Activated CD8-positive, alpha-beta T cell treated with anti-CD3 and anti-CD28 coated beads for 36 hours (primary cell): ENCODE results near the gene PPP1R13L. TPM values are rescaled to one million over a fixed set of nuclear protein-coding genes. Genes with fewer than 3 reads are reported as not detected.

ENCODE experiments used
- ATAC-seq: fragments of 200-7000 bp; cut with Tn5 transposase; one replicate; pipeline ENCODE4 v1.10.0; 2021; ENCODE audit warnings: mild to moderate bottlenecking, moderate library complexity
- CTCF ChIA-PET: fragments of 350-600 bp; sonication (Branson Sonifier 250); formaldehyde crosslinking; loops from one replicate; lab custom pipeline; 2021; ENCODE audit warnings: antibody characterized with exemption; lab: Charles Lee
- POLR2A ChIA-PET: fragments of 350-600 bp; sonication (Branson Sonifier 250); formaldehyde crosslinking; loops from one replicate; lab custom pipeline; 2021; ENCODE audit warnings: antibody characterized with exemption; lab: Charles Lee
- DNase-seq: peaks from one replicate; pipeline ENCODE4 v3.0.0-alpha.2; 2020
- H3K27ac Mint-ChIP-seq: one replicate; pipeline ENCODE4 v1.8.0; 2021; ENCODE audit warnings: mild to moderate bottlenecking, mixed read lengths
- H3K27me3 Mint-ChIP-seq: one replicate; pipeline ENCODE4 v1.8.0; 2021; ENCODE audit warnings: mixed read lengths
- H3K36me3 Mint-ChIP-seq: one replicate; pipeline ENCODE4 v1.8.0; 2021; ENCODE audit warnings: low read depth, mixed read lengths
- H3K4me1 Mint-ChIP-seq: one replicate; pipeline ENCODE4 v1.8.0; 2021; ENCODE audit warnings: low read depth, mixed read lengths
- H3K4me3 Mint-ChIP-seq: one replicate; pipeline ENCODE4 v1.8.0; 2021; ENCODE audit warnings: mild to moderate bottlenecking, moderate library complexity, mixed read lengths
- H3K9me3 Mint-ChIP-seq: one replicate; pipeline ENCODE4 v1.8.0; 2021; ENCODE audit warnings: mixed read lengths
- intact Hi-C: fragments of 100-400 bp; cut with micrococcal nuclease; formaldehyde crosslinking; loops from one replicate; pipeline ENCODE4 v1.10.0; 2022
- total RNA-seq, 2 experiments: library from RNA; stranded (reverse); gene quantifications; one replicate each; pipeline ENCODE4 v1.2.3, GENCODE V29; 2021
- TF ChIP-seq, protein P1 (sequence below): fragments of 200-600 bp; IDR thresholded peaks from one replicate; pipeline ENCODE4 v1.8.0; 2022; ENCODE audit warnings: antibody characterized with exemption, mild to moderate bottlenecking

The PPP1R13L gene
- total RNA-seq, 2 experiments from 2014 or later: 4.6 to 5.8 TPM

DNA sequence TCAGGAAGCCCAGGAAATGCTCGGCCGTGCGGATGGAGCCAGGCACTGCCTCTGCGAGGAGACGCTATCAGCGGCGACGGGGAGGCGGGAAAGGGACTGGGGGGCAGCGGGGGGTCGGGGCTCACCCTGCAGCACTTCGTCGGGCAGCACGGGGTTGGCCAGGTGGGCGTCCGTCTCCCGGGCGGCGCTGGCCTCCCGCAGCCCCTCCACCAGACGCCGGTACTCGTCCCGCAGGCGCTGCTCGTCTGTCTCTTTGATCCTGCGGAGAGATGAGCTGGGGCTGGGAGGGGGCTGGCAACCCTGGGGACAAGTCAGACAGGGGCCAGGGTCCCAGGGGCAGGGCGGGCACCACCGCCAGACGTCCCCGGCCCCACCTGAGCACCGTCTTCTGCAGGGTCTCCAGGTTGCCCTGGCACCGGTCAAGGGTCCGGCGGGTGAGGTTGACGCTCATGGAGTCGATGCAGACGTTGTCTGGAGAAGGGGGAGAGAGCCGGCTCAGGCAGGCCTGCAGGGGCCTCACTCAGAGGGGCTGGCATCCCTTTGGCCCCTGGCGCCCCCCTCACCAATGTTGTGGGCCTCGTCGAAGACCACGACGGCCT is 40.9 kb downstream of the PPP1R13L start:
- H3K36me3 Mint-ChIP-seq: peaks cover 4% of the 10 kb centered on the region
- ChIA-PET CTCF (no interaction called here), POLR2A (no interaction called here)
- H3K27ac Mint-ChIP-seq: no peak overlapping the region
- TF ChIP-seq, protein P1, sequence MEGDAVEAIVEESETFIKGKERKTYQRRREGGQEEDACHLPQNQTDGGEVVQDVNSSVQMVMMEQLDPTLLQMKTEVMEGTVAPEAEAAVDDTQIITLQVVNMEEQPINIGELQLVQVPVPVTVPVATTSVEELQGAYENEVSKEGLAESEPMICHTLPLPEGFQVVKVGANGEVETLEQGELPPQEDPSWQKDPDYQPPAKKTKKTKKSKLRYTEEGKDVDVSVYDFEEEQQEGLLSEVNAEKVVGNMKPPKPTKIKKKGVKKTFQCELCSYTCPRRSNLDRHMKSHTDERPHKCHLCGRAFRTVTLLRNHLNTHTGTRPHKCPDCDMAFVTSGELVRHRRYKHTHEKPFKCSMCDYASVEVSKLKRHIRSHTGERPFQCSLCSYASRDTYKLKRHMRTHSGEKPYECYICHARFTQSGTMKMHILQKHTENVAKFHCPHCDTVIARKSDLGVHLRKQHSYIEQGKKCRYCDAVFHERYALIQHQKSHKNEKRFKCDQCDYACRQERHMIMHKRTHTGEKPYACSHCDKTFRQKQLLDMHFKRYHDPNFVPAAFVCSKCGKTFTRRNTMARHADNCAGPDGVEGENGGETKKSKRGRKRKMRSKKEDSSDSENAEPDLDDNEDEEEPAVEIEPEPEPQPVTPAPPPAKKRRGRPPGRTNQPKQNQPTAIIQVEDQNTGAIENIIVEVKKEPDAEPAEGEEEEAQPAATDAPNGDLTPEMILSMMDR: no peak
- intact Hi-C loops: no loop called here
- no peaks in the 10 kb centered on the region for H3K9me3 Mint-ChIP-seq
- no peak overlapping the region for H3K4me3 Mint-ChIP-seq
- no peak for ATAC-seq
- H3K4me1 Mint-ChIP-seq: peaks cover 8% of the 10 kb centered on the region
- H3K27me3 Mint-ChIP-seq: no peaks in the 10 kb centered on the region
- no peak for DNase-seq

DNA sequence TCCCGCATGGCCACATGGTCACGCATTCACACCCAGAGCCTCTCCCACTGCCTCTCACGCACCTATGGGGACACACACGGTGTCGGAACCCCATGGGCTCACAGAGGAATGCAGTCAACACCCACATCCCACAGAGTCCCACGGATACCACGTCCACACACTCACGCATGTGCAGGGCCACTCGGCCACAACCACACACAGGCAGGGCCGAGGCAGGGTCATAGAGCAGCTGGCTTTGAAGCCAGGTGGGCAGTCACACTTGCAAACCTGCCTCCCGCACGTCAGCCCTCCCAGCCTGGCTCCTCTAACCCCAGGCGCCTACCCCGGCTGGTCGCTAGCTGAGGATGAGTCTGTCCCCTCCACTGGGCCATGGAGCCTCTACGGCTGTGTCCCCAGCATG is 42.6 kb downstream of the PPP1R13L start:
- TF ChIP-seq, protein P1: no peak
- Mint-ChIP-seq H3K36me3 (peaks cover 6% of the 10 kb centered on the region), H3K4me3 (no peak overlapping the region), H3K27ac (no peak overlapping the region), H3K4me1 (no peaks in the 10 kb centered on the region), H3K9me3 (no peaks in the 10 kb centered on the region), H3K27me3 (no peaks in the 10 kb centered on the region)
- no peak for DNase-seq
- intact Hi-C loops: no loop called here
- no peak for ATAC-seq
- ChIA-PET POLR2A (no interaction called here), CTCF (no interaction called here)

DNA sequence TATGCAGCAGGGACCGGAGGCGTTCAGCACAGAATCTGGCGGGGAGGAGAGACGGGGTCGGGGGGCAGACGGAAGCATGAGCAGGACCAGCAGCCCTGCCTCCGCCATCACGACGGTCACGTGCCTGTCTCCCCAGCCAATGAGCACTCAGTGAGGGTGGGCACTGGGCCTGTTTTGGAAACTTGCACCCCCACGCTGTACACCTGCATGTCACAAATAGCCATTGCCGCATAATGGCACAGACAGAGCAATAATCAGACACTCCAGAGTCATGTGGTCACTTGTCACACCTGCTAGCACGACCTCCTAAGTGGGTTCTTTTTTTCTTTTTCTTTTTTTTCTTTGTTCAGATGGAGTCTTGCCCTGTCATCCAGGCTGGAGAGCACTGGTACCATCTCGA is 43.3 kb downstream of the PPP1R13L start:
- Mint-ChIP-seq H3K4me1 (no peaks in the 10 kb centered on the region), H3K9me3 (no peaks in the 10 kb centered on the region), H3K27me3 (no peaks in the 10 kb centered on the region), H3K36me3 (peaks cover 8% of the 10 kb centered on the region), H3K4me3 (no peak overlapping the region), H3K27ac (no peak overlapping the region)
- intact Hi-C loops: no loop called here
- CTCF ChIA-PET: no interaction called here
- POLR2A ChIA-PET: no interaction called here
- no peak for DNase-seq
- TF ChIP-seq, protein P1: no peak
- ATAC-seq: no peak

DNA sequence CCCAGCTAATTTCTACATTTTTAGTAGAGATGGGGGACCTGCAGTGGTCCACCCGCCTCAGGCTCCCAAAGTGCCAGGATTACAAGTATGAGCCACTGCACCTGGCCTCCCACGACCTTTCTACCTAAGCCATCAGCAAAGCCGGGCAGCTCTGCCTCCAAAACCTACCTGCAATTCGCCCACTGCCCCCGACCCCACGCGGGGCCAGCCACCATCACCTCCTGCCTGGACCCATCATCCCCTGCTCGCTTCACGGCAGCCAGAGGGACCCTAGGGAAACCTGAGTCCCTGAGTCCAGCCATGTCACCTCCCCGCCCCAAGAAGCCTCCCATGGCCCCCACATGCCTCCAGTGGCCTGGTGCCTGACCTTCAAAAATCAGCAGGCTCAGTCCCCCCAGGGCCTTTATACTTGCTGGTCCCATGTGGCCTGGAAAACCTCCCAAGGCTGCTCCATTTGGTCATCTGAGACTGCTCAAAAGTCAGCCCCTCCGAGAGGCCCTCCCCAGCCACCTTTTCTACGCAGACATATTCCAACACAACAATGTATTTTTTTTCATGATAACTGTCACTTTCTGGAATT is 46.6 kb downstream of the PPP1R13L start:
- H3K4me1 Mint-ChIP-seq: no peaks in the 10 kb centered on the region
- ATAC-seq (no peak), DNase-seq (no peak)
- H3K27me3 Mint-ChIP-seq: no peaks in the 10 kb centered on the region
- no peak overlapping the region for H3K4me3 Mint-ChIP-seq
- POLR2A ChIA-PET: no interaction called here
- intact Hi-C loops: no loop called here
- CTCF ChIA-PET: interaction anchor here (1.2 kb wide), 2 partner anchors 19 to 299 kb away, joined by 3 to 6 read pairs; no protein-coding TSS in a partner anchor
- no peaks in the 10 kb centered on the region for H3K9me3 Mint-ChIP-seq
- H3K27ac Mint-ChIP-seq: no peak overlapping the region
- H3K36me3 Mint-ChIP-seq: peaks cover 20% of the 10 kb centered on the region
- TF ChIP-seq, protein P1: no peak

DNA sequence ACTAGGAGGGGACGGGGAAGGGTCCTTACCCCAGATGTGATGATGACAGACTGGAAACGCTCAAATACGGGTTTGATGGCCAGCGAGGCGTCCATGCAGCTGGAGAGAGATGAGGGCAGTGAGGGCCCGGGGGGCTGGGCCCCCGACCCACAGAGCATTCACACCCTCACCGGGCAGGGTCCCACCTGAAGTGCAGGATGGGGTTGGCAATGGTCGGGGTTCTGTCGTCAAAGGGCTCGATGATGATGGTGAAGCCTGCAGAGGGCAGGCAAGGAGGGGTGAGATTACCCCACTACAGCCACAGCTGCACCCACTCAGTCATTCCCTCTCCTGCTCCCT is 47.5 kb downstream of the PPP1R13L start:
- ATAC-seq (no peak), DNase-seq (no peak)
- POLR2A ChIA-PET: no interaction called here
- no peaks in the 10 kb centered on the region for H3K4me1 Mint-ChIP-seq
- peaks cover 22% of the 10 kb centered on the region for H3K36me3 Mint-ChIP-seq
- TF ChIP-seq, protein P1: no peak
- H3K27me3 Mint-ChIP-seq: no peaks in the 10 kb centered on the region
- H3K4me3 Mint-ChIP-seq: no peak overlapping the region
- H3K9me3 Mint-ChIP-seq: no peaks in the 10 kb centered on the region
- intact Hi-C loops: no loop called here
- no peak overlapping the region for H3K27ac Mint-ChIP-seq
- CTCF ChIA-PET: interaction anchor here (1.2 kb wide), 2 partner anchors 18 to 298 kb away, joined by 3 to 6 read pairs; no protein-coding TSS in a partner anchor
